Breast epithelium (tissue), 4 donors: ENCODE measurements around the gene FAM136A. TPM values are rescaled to one million over a fixed set of nuclear protein-coding genes. Genes with fewer than 3 reads are reported as not detected.

Source experiments
- DNase-seq, 2 donors: peaks; one replicate each; pipeline ENCODE4 v3.0.0-alpha.2; 2019; ENCODE audit warnings: low spot score in 2 of 2
- H3K27ac ChIP-seq, 2 donors: fragments of 200-600 bp; sonication (generic) in 1 of 2; one replicate each; pipeline ENCODE4 v1.5.1; 2016 to 2019; ENCODE audit warnings: mild to moderate bottlenecking in 1 of 2
- H3K27me3 ChIP-seq, 2 donors: fragments of 200-600 bp; sonication (generic) in 1 of 2; one replicate each; pipeline versions ENCODE4 v1.5.1 to v1.6.0; 2017 to 2019; ENCODE audit warnings: control low read depth in 1 of 2, mild to moderate bottlenecking in 1 of 2
- H3K36me3 ChIP-seq: fragments of 200-600 bp; one replicate; pipeline ENCODE4 v1.5.1; 2019
- H3K4me1 ChIP-seq, 2 donors: fragments of 200-600 bp; sonication (generic); one replicate each; pipeline ENCODE4 v1.5.1; 2016 to 2019; ENCODE audit warnings: control low read depth in 1 of 2
- H3K4me3 ChIP-seq, 3 donors: fragments of 200-600 bp; sonication (generic); 1 replicate in 2 of 3; 2 replicates in 1 of 3; pipeline ENCODE4 v1.5.1; 2016 to 2019; ENCODE audit warnings: mild to moderate bottlenecking in 3 of 3, moderate library complexity in 2 of 3
- H3K9me3 ChIP-seq, 2 donors: fragments of 200-600 bp; sonication (generic) in 1 of 2; one replicate each; pipeline ENCODE4 v1.5.1; 2016 to 2019; ENCODE audit warnings: control low read depth in 1 of 2
- CTCF ChIP-seq, 3 donors: fragments of 450-650 bp; IDR thresholded peaks; one replicate each; pipeline ENCODE4 v1.5.1; 2016 to 2017; ENCODE audit warnings: antibody characterized with exemption in 3 of 3, mild to moderate bottlenecking in 3 of 3, moderate library complexity in 3 of 3
- POLR2A ChIP-seq: fragments of 450-650 bp; IDR thresholded peaks from one replicate; pipeline ENCODE4 v1.6.1; 2016; ENCODE audit warnings: antibody characterized with exemption, mild to moderate bottlenecking, moderate library complexity
- POLR2AphosphoS5 ChIP-seq, 3 donors: sonication (generic); formaldehyde crosslinking; IDR thresholded peaks; one replicate each; pipeline ENCODE4 v1.6.1; 2017; ENCODE audit warnings: antibody characterized with exemption in 3 of 3
- intact Hi-C: fragments of 100-400 bp; cut with DNase I; formaldehyde crosslinking; loops from one replicate; pipeline ENCODE4 v1.15.1; 2023; ENCODE audit warnings: low total_unique reads
- total RNA-seq, 3 donors: library from RNA; depleted of rRNA; stranded (reverse); fragments of >200 nt; gene quantifications; one replicate each; pipeline ENCODE4 v1.1.0, GENCODE V29; 2016

FAM136A gene
- total RNA-seq, 3 donors from 2014 or later, result 24.2 to 28.2 (median 26.9) TPM

- H3K9me3 ChIP-seq, result no peaks in the 10 kb centered on the region
- TF ChIP-seq POLR2A (no peak), POLR2AphosphoS5 (IDR thresholded peaks at IDR 0.05) (no peak), CTCF (IDR thresholded peaks at IDR 0.05) (no peak)
- H3K27ac ChIP-seq, result no peak overlapping the region
- no peaks in the 10 kb centered on the region for H3K36me3 ChIP-seq
- no peaks in the 10 kb centered on the region for H3K4me1 ChIP-seq
- no peak overlapping the region for H3K4me3 ChIP-seq
- intact Hi-C loops, result no loop called here
- no peaks in the 10 kb centered on the region for H3K27me3 ChIP-seq
- DNase-seq, result no peak
Observed at GRCh38 chr2:70250434-70250833, 51.4 kb downstream of the FAM136A start.

- no peaks in the 10 kb centered on the region for H3K4me1 ChIP-seq
- peak within 1 kb of the TSS; percentile 96 for H3K27ac ChIP-seq
- H3K9me3 ChIP-seq, result no peaks in the 10 kb centered on the region
- DNase-seq, result peak; percentile 97 to 98
- intact Hi-C loops, result no loop called here
- no peaks in the 10 kb centered on the region for H3K27me3 ChIP-seq
- TF ChIP-seq POLR2AphosphoS5 (IDR thresholded peaks at IDR 0.05), result peak; percentile 50 to 76 (median 65)
- no peak for TF ChIP-seq CTCF (IDR thresholded peaks at IDR 0.05)
- peak; percentile 59 for TF ChIP-seq POLR2A
- peak within 1 kb of the TSS; percentile 67 to 80 (median 75) for H3K4me3 ChIP-seq
- H3K36me3 ChIP-seq, result no peaks in the 10 kb centered on the region
Observed at GRCh38 chr2:70248181-70248847, 53.6 kb downstream of the FAM136A start, which contains the start of gene TIA1. TSS of gene TIA1 (minus strand) at chr2:70248628. CDS start at chr2:70248430, 198 bp downstream.

- TF ChIP-seq POLR2A (no peak), POLR2AphosphoS5 (IDR thresholded peaks at IDR 0.05) (no peak), CTCF (IDR thresholded peaks at IDR 0.05) (no peak)
- intact Hi-C loops, result no loop called here
- no peak for DNase-seq
Observed at GRCh38 chr2:70247364-70248180, 54.3 kb downstream of the FAM136A start.

More at GRCh38 chr2:70247364-70248180, 54.3 kb downstream of the FAM136A start:
- Histone ChIP-seq H3K27ac (peak overlapping the region; percentile 96), H3K36me3 (no peaks in the 10 kb centered on the region), H3K9me3 (no peaks in the 10 kb centered on the region), H3K4me1 (no peaks in the 10 kb centered on the region), H3K27me3 (no peaks in the 10 kb centered on the region), H3K4me3 (peak overlapping the region; percentile 67 to 80 (median 75))

Other genes with a start within 250 kb of the FAM136A start
- gene PCBP1, start 214.6 kb downstream of the FAM136A start, total RNA-seq, result 100 to 1,000 TPM; 121 to 210 (median 145) TPM
- 10 to 100 TPM; 18.7 to 30.0 (median 20.3) TPM for gene C2orf42, start 111.0 kb downstream of the FAM136A start, total RNA-seq
- gene TIA1, start 53.4 kb downstream of the FAM136A start, total RNA-seq, result 100 to 1,000 TPM in 2 of 3 donors, 10 to 100 TPM in 1; 43.7 to 236 (median 172) TPM
- gene PCYOX1, start 43.9 kb downstream of the FAM136A start, total RNA-seq, result 100 to 1,000 TPM in 1 of 3 donors, 10 to 100 TPM in 2; 44.2 to 151 (median 72.7) TPM
- 100 to 1,000 TPM in 2 of 3 donors, 10 to 100 TPM in 1; 79.0 to 201 (median 104) TPM for gene SNRPG, start 8.3 kb downstream of the FAM136A start, total RNA-seq